ENCODE data around the gene NRG3.

The NRG3 gene

GRCh38 chr10:81873231-81873931 is 1.6 kb upstream of the NRG3 start:
- no peak overlapping the region for H3K27ac Mint-ChIP-seq
- intact Hi-C loops (cut with micrococcal nuclease) = no loop called here
- no peak overlapping the region for H3K4me3 Mint-ChIP-seq
- no peaks in the 10 kb centered on the region for H3K36me3 Mint-ChIP-seq (ENCODE audit: low read depth)
- peaks cover 56% of the 10 kb centered on the region for H3K27me3 Mint-ChIP-seq
- H3K9me3 Mint-ChIP-seq = no peaks in the 10 kb centered on the region
- H3K4me1 Mint-ChIP-seq (ENCODE audit: low read depth) = peaks cover 7% of the 10 kb centered on the region

DNA sequence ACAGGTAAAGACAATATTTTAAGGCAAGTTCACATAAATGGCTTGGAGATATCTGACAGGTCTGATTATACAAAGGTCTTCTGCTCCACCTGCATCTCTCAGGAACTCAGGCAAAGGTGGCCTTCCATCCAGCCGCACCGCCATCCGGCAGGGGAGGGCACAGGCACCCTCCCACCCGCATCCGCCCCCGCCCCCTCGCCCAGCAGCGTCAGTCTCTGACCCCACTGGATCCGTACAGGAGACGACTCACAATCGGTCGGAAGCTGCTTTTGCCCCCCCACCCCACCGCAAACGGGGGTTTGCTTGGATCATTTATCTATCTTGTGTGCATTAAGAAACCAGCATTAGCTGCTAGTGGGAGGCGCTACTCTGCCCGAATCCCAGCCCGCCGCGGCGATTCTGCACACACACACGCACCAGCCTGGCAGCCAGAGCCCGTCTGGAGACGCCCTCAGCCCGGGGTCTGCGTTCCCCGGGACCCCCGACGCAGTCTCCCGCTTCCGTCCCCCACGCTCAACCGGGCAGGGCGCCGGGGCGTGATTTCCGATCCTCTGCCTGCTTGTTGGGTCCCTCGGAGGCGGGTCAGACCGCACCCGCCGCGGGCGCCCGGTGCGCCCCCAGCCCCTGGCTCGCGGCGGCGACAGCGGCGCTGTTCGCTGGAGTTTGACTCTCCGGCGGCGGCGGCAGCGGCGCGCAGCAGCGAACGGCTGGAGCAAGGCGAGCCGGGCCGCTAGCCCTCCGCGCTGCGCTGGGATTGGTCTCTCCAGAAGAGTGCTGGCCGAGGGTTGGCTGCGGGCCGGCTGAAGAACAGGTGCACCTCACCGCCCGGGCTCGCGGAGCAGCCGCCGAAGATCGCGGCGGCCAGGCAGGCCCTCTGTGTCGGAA is 820 bp upstream of the NRG3 start:
- intact Hi-C loops (cut with micrococcal nuclease) = no loop called here
- Mint-ChIP-seq H3K27ac (no peak overlapping the region), H3K36me3 (ENCODE audit: low read depth) (no peaks in the 10 kb centered on the region), H3K27me3 (peaks cover 62% of the 10 kb centered on the region), H3K4me1 (ENCODE audit: low read depth) (peaks cover 7% of the 10 kb centered on the region), H3K4me3 (no peak overlapping the region), H3K9me3 (no peaks in the 10 kb centered on the region)

DNA sequence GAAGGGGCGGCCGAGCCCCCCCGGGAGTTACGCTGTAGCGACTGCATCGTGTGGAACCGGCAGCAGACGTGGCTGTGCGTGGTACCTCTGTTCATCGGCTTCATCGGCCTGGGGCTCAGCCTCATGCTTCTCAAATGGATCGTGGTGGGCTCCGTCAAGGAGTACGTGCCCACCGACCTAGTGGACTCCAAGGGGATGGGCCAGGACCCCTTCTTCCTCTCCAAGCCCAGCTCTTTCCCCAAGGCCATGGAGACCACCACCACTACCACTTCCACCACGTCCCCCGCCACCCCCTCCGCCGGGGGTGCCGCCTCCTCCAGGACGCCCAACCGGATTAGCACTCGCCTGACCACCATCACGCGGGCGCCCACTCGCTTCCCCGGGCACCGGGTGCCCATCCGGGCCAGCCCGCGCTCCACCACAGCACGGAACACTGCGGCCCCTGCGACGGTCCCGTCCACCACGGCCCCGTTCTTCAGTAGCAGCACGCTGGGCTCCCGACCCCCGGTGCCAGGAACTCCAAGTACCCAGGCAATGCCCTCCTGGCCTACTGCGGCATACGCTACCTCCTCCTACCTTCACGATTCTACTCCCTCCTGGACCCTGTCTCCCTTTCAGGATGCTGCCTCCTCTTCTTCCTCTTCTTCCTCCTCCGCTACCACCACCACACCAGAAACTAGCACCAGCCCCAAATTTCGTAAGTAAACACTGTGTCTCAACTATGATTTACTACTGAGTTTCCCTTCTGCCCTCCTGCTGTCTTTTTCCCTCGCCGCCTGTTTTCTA is 666 bp downstream of the NRG3 start:
- no peaks in the 10 kb centered on the region for H3K36me3 Mint-ChIP-seq (ENCODE audit: low read depth)
- peaks cover 7% of the 10 kb centered on the region for H3K4me1 Mint-ChIP-seq (ENCODE audit: low read depth)
- peaks cover 62% of the 10 kb centered on the region for H3K27me3 Mint-ChIP-seq
- no peak overlapping the region for H3K27ac Mint-ChIP-seq
- intact Hi-C loops (cut with micrococcal nuclease) = no loop called here
- no peaks in the 10 kb centered on the region for H3K9me3 Mint-ChIP-seq
- H3K4me3 Mint-ChIP-seq = no peak overlapping the region

- no peak overlapping the region for H3K27ac Mint-ChIP-seq
- H3K4me3 Mint-ChIP-seq = no peak overlapping the region
- intact Hi-C loops (cut with micrococcal nuclease) = no loop called here
- no peaks in the 10 kb centered on the region for H3K36me3 Mint-ChIP-seq (ENCODE audit: low read depth)
- no peaks in the 10 kb centered on the region for H3K9me3 Mint-ChIP-seq
- H3K27me3 Mint-ChIP-seq = peaks cover 62% of the 10 kb centered on the region
- H3K4me1 Mint-ChIP-seq (ENCODE audit: low read depth) = peaks cover 7% of the 10 kb centered on the region
Observed at GRCh38 chr10:81876253-81877077, 1.5 kb downstream of the NRG3 start.

DNA sequence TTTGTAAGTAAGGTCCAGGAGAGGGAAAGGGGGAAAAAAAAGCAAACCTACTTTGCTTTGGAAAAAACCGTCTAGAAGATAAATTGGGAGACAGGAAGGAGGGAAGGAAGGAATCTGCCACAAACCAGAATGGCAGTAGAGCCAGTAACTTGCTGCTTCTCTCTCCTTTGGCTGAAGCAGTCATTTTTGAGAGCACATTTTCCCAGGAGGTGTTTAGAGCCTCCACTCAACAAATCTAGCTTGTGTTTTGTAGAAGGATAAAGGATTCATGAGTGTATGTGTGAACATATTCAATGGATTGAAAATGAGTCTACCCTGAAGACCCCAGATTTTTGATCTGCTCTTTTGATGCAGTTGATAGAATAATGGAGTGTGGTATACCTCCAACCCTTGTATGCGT is 2.6 kb downstream of the NRG3 start:
- no peaks in the 10 kb centered on the region for H3K36me3 Mint-ChIP-seq (ENCODE audit: low read depth)
- peaks cover 7% of the 10 kb centered on the region for H3K4me1 Mint-ChIP-seq (ENCODE audit: low read depth)
- H3K27ac Mint-ChIP-seq = no peak overlapping the region
- H3K9me3 Mint-ChIP-seq = no peaks in the 10 kb centered on the region
- H3K27me3 Mint-ChIP-seq = peaks cover 52% of the 10 kb centered on the region
- no peak overlapping the region for H3K4me3 Mint-ChIP-seq
- intact Hi-C loops (cut with micrococcal nuclease) = no loop called here

DNA sequence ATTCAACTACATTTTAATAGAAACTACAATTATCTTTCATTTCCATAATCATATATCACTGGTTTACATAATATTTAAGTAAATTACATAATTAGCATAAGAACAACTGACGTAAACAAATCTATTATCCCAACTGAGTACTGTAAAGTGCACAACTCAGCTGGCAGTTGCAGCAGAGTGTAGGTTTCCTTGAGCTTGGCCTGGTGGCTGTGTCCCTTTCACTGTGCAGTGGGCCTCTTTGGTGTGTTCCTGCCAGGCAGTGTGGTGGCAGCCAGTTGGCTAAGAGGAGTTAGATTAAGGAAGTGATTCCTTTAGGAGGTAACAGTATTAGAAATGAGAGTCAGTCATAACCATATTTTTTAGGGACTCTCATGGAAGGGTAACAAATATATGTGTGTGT is 7.0 kb downstream of the NRG3 start:
- Mint-ChIP-seq H3K36me3 (ENCODE audit: low read depth) (no peaks in the 10 kb centered on the region), H3K4me3 (no peak overlapping the region), H3K27me3 (peaks cover 16% of the 10 kb centered on the region), H3K9me3 (no peaks in the 10 kb centered on the region), H3K27ac (no peak overlapping the region), H3K4me1 (ENCODE audit: low read depth) (no peaks in the 10 kb centered on the region)
- intact Hi-C loops (cut with micrococcal nuclease) = no loop called here

- intact Hi-C loops (cut with micrococcal nuclease) = no loop called here
Observed at GRCh38 chr10:81884856-81885255, 9.9 kb downstream of the NRG3 start.

DNA sequence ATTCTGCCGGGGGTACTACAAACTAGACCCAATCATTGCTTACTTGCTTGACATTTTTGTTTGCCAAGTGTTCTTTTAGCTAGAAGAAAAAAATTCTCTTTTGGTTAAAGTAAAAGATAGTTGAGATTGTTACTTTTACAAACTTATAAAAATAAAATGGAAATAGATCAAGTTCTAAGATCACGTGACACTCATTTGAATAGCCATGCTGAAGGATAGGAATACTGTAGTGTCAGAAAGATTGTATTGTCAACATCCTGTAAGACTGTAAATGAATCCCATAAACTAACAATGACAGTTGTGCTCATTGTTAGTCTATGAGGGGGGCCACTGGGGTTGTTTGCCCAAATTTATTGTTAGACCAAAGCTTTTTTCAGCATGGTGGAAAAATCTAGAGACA is 10.5 kb downstream of the NRG3 start:
- H3K4me1 Mint-ChIP-seq (ENCODE audit: low read depth) = no peaks in the 10 kb centered on the region
- H3K27ac Mint-ChIP-seq = no peak overlapping the region
- H3K4me3 Mint-ChIP-seq = no peak overlapping the region
- H3K9me3 Mint-ChIP-seq = no peaks in the 10 kb centered on the region
- H3K36me3 Mint-ChIP-seq (ENCODE audit: low read depth) = no peaks in the 10 kb centered on the region
- H3K27me3 Mint-ChIP-seq = peaks cover 1% of the 10 kb centered on the region
- intact Hi-C loops (cut with micrococcal nuclease) = no loop called here

More at GRCh38 chr10:81884856-81885255, 9.9 kb downstream of the NRG3 start:
- H3K4me1 Mint-ChIP-seq (ENCODE audit: low read depth) = no peaks in the 10 kb centered on the region
- no peaks in the 10 kb centered on the region for H3K36me3 Mint-ChIP-seq (ENCODE audit: low read depth)
- no peak overlapping the region for H3K27ac Mint-ChIP-seq
- peaks cover 1% of the 10 kb centered on the region for H3K27me3 Mint-ChIP-seq
- no peaks in the 10 kb centered on the region for H3K9me3 Mint-ChIP-seq
- no peak overlapping the region for H3K4me3 Mint-ChIP-seq

GRCh38 chr10:81886939-81887338 is 11.9 kb downstream of the NRG3 start:
- Mint-ChIP-seq H3K36me3 (ENCODE audit: low read depth) (no peaks in the 10 kb centered on the region), H3K27ac (no peak overlapping the region), H3K4me3 (no peak overlapping the region), H3K9me3 (no peaks in the 10 kb centered on the region), H3K4me1 (ENCODE audit: low read depth) (no peaks in the 10 kb centered on the region), H3K27me3 (no peaks in the 10 kb centered on the region)
- intact Hi-C loops (cut with micrococcal nuclease) = no loop called here

DNA sequence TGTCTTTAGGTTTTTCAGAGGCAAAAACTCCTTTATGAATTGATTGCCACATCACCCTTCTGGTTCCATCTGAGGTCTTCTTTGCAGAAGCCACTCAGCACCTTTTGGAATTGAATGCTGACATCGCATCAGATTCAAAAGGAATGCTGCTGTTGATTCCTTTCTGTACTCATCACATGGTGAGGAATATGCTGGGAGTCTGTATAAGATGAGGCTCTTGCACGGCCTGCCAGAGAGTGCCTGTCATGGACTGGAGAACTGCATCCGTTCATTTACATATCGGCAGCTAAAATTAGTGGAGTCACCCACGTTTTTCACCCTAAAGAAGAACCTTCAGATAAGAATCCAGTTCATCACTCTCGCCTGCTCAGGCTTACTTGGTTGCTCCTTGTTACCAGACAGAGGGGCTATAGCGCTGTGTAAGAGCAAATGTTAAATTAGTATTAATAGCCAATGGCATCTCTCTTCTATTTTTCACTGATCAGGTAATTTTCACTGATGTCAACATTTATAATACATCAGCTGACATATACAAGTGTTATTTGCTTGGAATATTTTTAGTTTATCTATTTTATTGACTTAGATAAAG is 14.3 kb downstream of the NRG3 start:
- Mint-ChIP-seq H3K9me3 (no peaks in the 10 kb centered on the region), H3K27ac (no peak overlapping the region), H3K4me3 (no peak overlapping the region), H3K27me3 (no peaks in the 10 kb centered on the region), H3K4me1 (ENCODE audit: low read depth) (no peaks in the 10 kb centered on the region), H3K36me3 (ENCODE audit: low read depth) (no peaks in the 10 kb centered on the region)
- intact Hi-C loops (cut with micrococcal nuclease) = no loop called here

GRCh38 chr10:81894616-81895015 is 19.6 kb downstream of the NRG3 start:
- no peak overlapping the region for H3K27ac Mint-ChIP-seq
- H3K4me3 Mint-ChIP-seq = no peak overlapping the region
- no peaks in the 10 kb centered on the region for H3K9me3 Mint-ChIP-seq
- H3K4me1 Mint-ChIP-seq (ENCODE audit: low read depth) = no peaks in the 10 kb centered on the region
- H3K27me3 Mint-ChIP-seq = no peaks in the 10 kb centered on the region
- H3K36me3 Mint-ChIP-seq (ENCODE audit: low read depth) = no peaks in the 10 kb centered on the region
- intact Hi-C loops (cut with micrococcal nuclease) = no loop called here

GRCh38 chr10:81898518-81898917 is 23.5 kb downstream of the NRG3 start:
- Mint-ChIP-seq H3K4me3 (no peak overlapping the region), H3K9me3 (no peaks in the 10 kb centered on the region), H3K27me3 (no peaks in the 10 kb centered on the region), H3K4me1 (ENCODE audit: low read depth) (no peaks in the 10 kb centered on the region), H3K36me3 (ENCODE audit: low read depth) (no peaks in the 10 kb centered on the region), H3K27ac (no peak overlapping the region)
- intact Hi-C loops (cut with micrococcal nuclease) = no loop called here

- no peaks in the 10 kb centered on the region for H3K9me3 Mint-ChIP-seq
- no peaks in the 10 kb centered on the region for H3K4me1 Mint-ChIP-seq (ENCODE audit: low read depth)
- intact Hi-C loops (cut with micrococcal nuclease) = no loop called here
- no peaks in the 10 kb centered on the region for H3K27me3 Mint-ChIP-seq
- no peak overlapping the region for H3K27ac Mint-ChIP-seq
- no peak overlapping the region for H3K4me3 Mint-ChIP-seq
- H3K36me3 Mint-ChIP-seq (ENCODE audit: low read depth) = no peaks in the 10 kb centered on the region
Observed at GRCh38 chr10:81900989-81901388, 26.0 kb downstream of the NRG3 start.
